ENCODE measurements around the gene SHB.

The SHB gene

GRCh38 chr9:38068701-38069628, at the start of gene SHB:
TSS of gene SHB (minus strand) at chr9:38069227. CDS start at chr9:38068645, 582 bp downstream.
- DNase-seq, result no peak

- no peak for DNase-seq
These were observed 48.6 kb upstream of the SHB start for GRCh38 chr9:38117651-38118050.

GRCh38 chr9:38114905-38115304, 45.9 kb upstream of the SHB start:
- DNase-seq, result no peak

GRCh38 chr9:38112456-38112855, 43.4 kb upstream of the SHB start:
- no peak for DNase-seq

- no peak for DNase-seq
These were observed 43.0 kb upstream of the SHB start for GRCh38 chr9:38112049-38112448.

- no peak for DNase-seq
These were observed 41.4 kb upstream of the SHB start for GRCh38 chr9:38110476-38110875.

- DNase-seq, result no peak
These were observed 40.6 kb upstream of the SHB start for GRCh38 chr9:38109601-38110000.

- DNase-seq, result no peak
These were observed 39.3 kb upstream of the SHB start for GRCh38 chr9:38108326-38108725.

GRCh38 chr9:38107811-38108304, 38.8 kb upstream of the SHB start:
- DNase-seq, result no peak

- DNase-seq, result no peak
These were observed 38.4 kb upstream of the SHB start for GRCh38 chr9:38107405-38107804.

GRCh38 chr9:38106488-38106887, 37.5 kb upstream of the SHB start:
- no peak for DNase-seq

GRCh38 chr9:38103340-38103739, 34.3 kb upstream of the SHB start:
- no peak for DNase-seq

GRCh38 chr9:38101423-38101822, 32.4 kb upstream of the SHB start:
- DNase-seq, result no peak

GRCh38 chr9:38096238-38096805, 27.3 kb upstream of the SHB start:
- no peak for DNase-seq

GRCh38 chr9:38094165-38094564, 25.1 kb upstream of the SHB start:
- no peak for DNase-seq

- no peak for DNase-seq
These were observed 23.6 kb upstream of the SHB start for GRCh38 chr9:38092656-38093055.

GRCh38 chr9:38092200-38092524, 23.1 kb upstream of the SHB start:
- no peak for DNase-seq

- no peak for DNase-seq
These were observed 22.5 kb upstream of the SHB start for GRCh38 chr9:38091310-38092199.

- no peak for DNase-seq
These were observed 21.1 kb upstream of the SHB start for GRCh38 chr9:38090170-38090569.

GRCh38 chr9:38089387-38090165, 20.5 kb upstream of the SHB start:
- no peak for DNase-seq

- DNase-seq, result no peak
These were observed 19.2 kb upstream of the SHB start for GRCh38 chr9:38088006-38088925.

All from SIG-M5 (cell line).